ENCODE results near the gene OSBPL5. TPM values are rescaled to one million over a fixed set of nuclear protein-coding genes. Genes with fewer than 3 reads are reported as not detected.

Gene OSBPL5
- total and polyA plus RNA-seq, 2 of the 4 experiments (the other 2 are of a cell fraction), result 14.9 to 22.3 TPM

DNA sequence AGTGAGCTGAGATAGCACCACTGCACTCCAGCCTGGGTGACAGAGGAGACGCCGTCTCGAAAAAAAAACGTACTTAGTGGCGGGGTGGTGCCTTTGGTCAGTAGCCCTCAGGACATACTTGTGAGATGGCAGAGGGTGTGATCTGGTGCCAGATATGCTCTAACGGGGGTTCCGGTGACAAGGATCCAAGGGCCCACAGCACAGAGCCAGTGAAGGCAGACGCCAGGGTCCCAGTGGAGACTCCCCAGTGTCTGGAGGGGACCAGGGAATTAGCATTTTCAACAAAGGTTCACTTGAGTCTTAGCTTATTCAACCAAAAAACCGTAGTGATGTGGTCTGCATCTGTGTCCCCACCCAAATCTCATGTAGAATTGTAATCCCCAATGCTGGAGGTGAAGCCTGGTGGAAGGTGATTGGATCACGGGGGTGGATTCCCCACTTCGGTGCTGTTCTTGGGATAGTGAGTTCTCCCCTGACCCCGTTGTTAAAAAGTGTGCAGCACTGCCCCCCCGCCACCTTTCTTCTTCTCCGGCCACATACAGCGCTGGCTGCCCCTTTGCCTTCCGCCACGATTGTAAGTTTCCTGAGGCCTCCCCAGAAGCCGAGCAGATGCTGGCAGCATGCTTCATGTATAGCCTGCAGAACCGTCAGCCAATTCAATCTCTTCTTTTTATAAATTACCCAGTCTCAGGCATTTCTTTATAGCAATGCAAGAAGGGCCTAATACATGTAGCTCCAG lies 26.6 kb upstream of the OSBPL5 start:
- H3K27me3 ChIP-seq (ENCODE audit: control insufficient read depth, insufficient read depth, low read length), result peaks cover 47% of the 10 kb centered on the region
- H3K9me3 ChIP-seq (ENCODE audit: control insufficient read depth, insufficient read depth, low read length), result no peaks in the 10 kb centered on the region
- no peak overlapping the region for H2AFZ ChIP-seq (replicated peaks; ENCODE audit: low read length, poor library complexity)
- no peak overlapping the region for H3K4me3 ChIP-seq (ENCODE audit: insufficient read depth, low read depth, low read length)
- no peak overlapping the region for H3K9ac ChIP-seq (ENCODE audit: low read depth, low read length)
- H4K8ac ChIP-seq (ENCODE audit: low read depth in 2 of 2, low read length in 2 of 2), result no peak overlapping the region
- 78% methylated on average over 7 of the region's 19 CpGs; no CpG with 5 or more reads in 1 of the 2 experiments for WGBS, 2 experiments (ENCODE audit: extremely low coverage in 2 of 2, insufficient read length in 1 of 2)
- H2BK20ac ChIP-seq (ENCODE audit: low read depth, low read length), result no peak overlapping the region
- H3K4me1 ChIP-seq (ENCODE audit: control insufficient read depth, insufficient read depth, low read length), result no peaks in the 10 kb centered on the region
- H3K4me2 ChIP-seq (ENCODE audit: low read depth, low read length), result no peak overlapping the region
- H3K23ac ChIP-seq (ENCODE audit: low read depth, low read length), result no peak overlapping the region
- no peaks in the 10 kb centered on the region for H3K9me1 ChIP-seq (ENCODE audit: insufficient read depth, low read length)
- intact Hi-C loops (cut with micrococcal nuclease), result no loop called here
- dilution Hi-C loops (cut with HindIII; ENCODE audit: low sequenced_read_pairs, unreplicated experiment), result no loop called here
- no TSS peak for BruUV-seq (replicated peaks)
- H3K36me3 ChIP-seq (ENCODE audit: control insufficient read depth, insufficient read depth, low read length), result no peaks in the 10 kb centered on the region
- no peak overlapping the region for H2BK15ac ChIP-seq (ENCODE audit: low read depth, low read length)
- H2AK5ac ChIP-seq (ENCODE audit: low read depth, low read length), result no peak overlapping the region
- CTCF ChIA-PET, result no interaction called here
- no peak overlapping the region for H3K14ac ChIP-seq (replicated peaks; ENCODE audit: low read depth, low read length)
- no peak overlapping the region for H3K4ac ChIP-seq (ENCODE audit: low read depth, low read length)
- no peak for DNase-seq
- in situ Hi-C loops (cut with MboI; ENCODE audit: low sequenced_read_pairs), result no loop called here
- H3K56ac ChIP-seq (ENCODE audit: extremely low read depth, insufficient read depth, low read length), result no peak overlapping the region
- no peak overlapping the region for H3K27ac ChIP-seq (ENCODE audit: insufficient read depth, low read length)
- no peak overlapping the region for H3K18ac ChIP-seq (ENCODE audit: low read depth, low read length)
- no peaks in the 10 kb centered on the region for H4K20me1 ChIP-seq (ENCODE audit: insufficient read depth, low read length)
- POLR2A ChIA-PET (ENCODE audit: unreplicated experiment), result no interaction called here
- H2BK120ac ChIP-seq (ENCODE audit: low read depth, low read length), result no peak overlapping the region
- H3K79me1 ChIP-seq (ENCODE audit: low read depth in 1 of 2, low read length in 2 of 2), result no peaks in the 10 kb centered on the region
- H2AK9ac ChIP-seq (replicated peaks; ENCODE audit: low read depth, low read length, poor library complexity), result no peak overlapping the region
- H4K91ac ChIP-seq (ENCODE audit: insufficient read depth, low read depth, low read length), result no peak overlapping the region
- H4K5ac ChIP-seq (ENCODE audit: low read depth, low read length), result no peak overlapping the region
- no peak for ATAC-seq (ENCODE audit: low read depth)
- TF ChIP-seq, protein P1, sequence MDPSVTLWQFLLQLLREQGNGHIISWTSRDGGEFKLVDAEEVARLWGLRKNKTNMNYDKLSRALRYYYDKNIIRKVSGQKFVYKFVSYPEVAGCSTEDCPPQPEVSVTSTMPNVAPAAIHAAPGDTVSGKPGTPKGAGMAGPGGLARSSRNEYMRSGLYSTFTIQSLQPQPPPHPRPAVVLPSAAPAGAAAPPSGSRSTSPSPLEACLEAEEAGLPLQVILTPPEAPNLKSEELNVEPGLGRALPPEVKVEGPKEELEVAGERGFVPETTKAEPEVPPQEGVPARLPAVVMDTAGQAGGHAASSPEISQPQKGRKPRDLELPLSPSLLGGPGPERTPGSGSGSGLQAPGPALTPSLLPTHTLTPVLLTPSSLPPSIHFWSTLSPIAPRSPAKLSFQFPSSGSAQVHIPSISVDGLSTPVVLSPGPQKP (IDR thresholded peaks at IDR 0.05; ENCODE audit: borderline replicate concordance, low read depth, low read length), result no peak
- TF ChIP-seq NFE2L2 (IDR thresholded peaks at IDR 0.05; ENCODE audit: low read depth, low read length), result no peak
- no peak for TF ChIP-seq RFX5 (IDR thresholded peaks at IDR 0.05; ENCODE audit: low read depth, low read length)
- no peak for TF ChIP-seq MAZ (IDR thresholded peaks at IDR 0.05; ENCODE audit: borderline replicate concordance, low read depth, low read length)
- TF ChIP-seq MAFK (IDR thresholded peaks at IDR 0.05; ENCODE audit: low read depth, low read length), result no peak
- TF ChIP-seq, protein P2, sequence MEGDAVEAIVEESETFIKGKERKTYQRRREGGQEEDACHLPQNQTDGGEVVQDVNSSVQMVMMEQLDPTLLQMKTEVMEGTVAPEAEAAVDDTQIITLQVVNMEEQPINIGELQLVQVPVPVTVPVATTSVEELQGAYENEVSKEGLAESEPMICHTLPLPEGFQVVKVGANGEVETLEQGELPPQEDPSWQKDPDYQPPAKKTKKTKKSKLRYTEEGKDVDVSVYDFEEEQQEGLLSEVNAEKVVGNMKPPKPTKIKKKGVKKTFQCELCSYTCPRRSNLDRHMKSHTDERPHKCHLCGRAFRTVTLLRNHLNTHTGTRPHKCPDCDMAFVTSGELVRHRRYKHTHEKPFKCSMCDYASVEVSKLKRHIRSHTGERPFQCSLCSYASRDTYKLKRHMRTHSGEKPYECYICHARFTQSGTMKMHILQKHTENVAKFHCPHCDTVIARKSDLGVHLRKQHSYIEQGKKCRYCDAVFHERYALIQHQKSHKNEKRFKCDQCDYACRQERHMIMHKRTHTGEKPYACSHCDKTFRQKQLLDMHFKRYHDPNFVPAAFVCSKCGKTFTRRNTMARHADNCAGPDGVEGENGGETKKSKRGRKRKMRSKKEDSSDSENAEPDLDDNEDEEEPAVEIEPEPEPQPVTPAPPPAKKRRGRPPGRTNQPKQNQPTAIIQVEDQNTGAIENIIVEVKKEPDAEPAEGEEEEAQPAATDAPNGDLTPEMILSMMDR (conservative IDR thresholded peaks at IDR 0.05; ENCODE audit: low read depth, low read length), result no peak
- TF ChIP-seq MXI1 (IDR thresholded peaks at IDR 0.05; ENCODE audit: borderline replicate concordance, low read depth, low read length), result no peak
- TF ChIP-seq POLR2A (IDR thresholded peaks at IDR 0.05; ENCODE audit: low read depth, low read length), result no peak
- TF ChIP-seq RAD21 (IDR thresholded peaks at IDR 0.05; ENCODE audit: low read length), result no peak
- no peak for TF ChIP-seq SMC3 (IDR thresholded peaks at IDR 0.05; ENCODE audit: low read depth, low read length)
- TF ChIP-seq CHD1 (IDR thresholded peaks at IDR 0.05; ENCODE audit: low read depth, low read length), result no peak
- no peak overlapping the region for H2BK5ac ChIP-seq (ENCODE audit: low read depth, low read length, poor library complexity, severe bottlenecking)

Measured in IMR-90 (cell line).